NCI-H446 treated with DMSO at 0.1 percent for 48 hours (cell line): ENCODE measurements around the gene CAMK1D.
"Not testable (repeated sequence)": the region's sequence is repeated elsewhere in the genome, so short reads cannot be mapped to it uniquely, and the experiment has no call there.

Experiments used
- DNase-seq: peaks from one replicate; lab custom pipeline; 2025; lab: John Stamatoyannopoulos, UW

The CAMK1D gene

GRCh38 chr10:12469345-12469744 is 120.0 kb downstream of the CAMK1D start:
- no peak for DNase-seq

- DNase-seq: no peak
Observed at GRCh38 chr10:12470719-12471118, 121.4 kb downstream of the CAMK1D start.

GRCh38 chr10:12471135-12471534 is 121.8 kb downstream of the CAMK1D start:
- no peak for DNase-seq

- no peak for DNase-seq
Observed at GRCh38 chr10:12473491-12473890, 124.1 kb downstream of the CAMK1D start.

- no peak for DNase-seq
Observed at GRCh38 chr10:12474727-12475412, 125.5 kb downstream of the CAMK1D start.

GRCh38 chr10:12476656-12477055 is 127.3 kb downstream of the CAMK1D start:
- DNase-seq: no peak

- no peak for DNase-seq
Observed at GRCh38 chr10:12479437-12479844, 130.1 kb downstream of the CAMK1D start.

- no peak for DNase-seq
Observed at GRCh38 chr10:12479924-12480323, 130.6 kb downstream of the CAMK1D start.

- DNase-seq: no peak
Observed at GRCh38 chr10:12480440-12480839, 131.1 kb downstream of the CAMK1D start.

- no peak for DNase-seq
Observed at GRCh38 chr10:12481924-12482323, 132.6 kb downstream of the CAMK1D start.

GRCh38 chr10:12482587-12482986 is 133.2 kb downstream of the CAMK1D start:
- no peak for DNase-seq

GRCh38 chr10:12484002-12484918 is 134.9 kb downstream of the CAMK1D start:
- DNase-seq: no peak

GRCh38 chr10:12484941-12485805 is 135.8 kb downstream of the CAMK1D start:
- no peak for DNase-seq

GRCh38 chr10:12487366-12487765 is 138.0 kb downstream of the CAMK1D start:
- no peak for DNase-seq

GRCh38 chr10:12488626-12489025 is 139.3 kb downstream of the CAMK1D start:
- DNase-seq: no peak

GRCh38 chr10:12489357-12489756 is 140.0 kb downstream of the CAMK1D start:
- no peak for DNase-seq

- no peak for DNase-seq
Observed at GRCh38 chr10:12489806-12490205, 140.5 kb downstream of the CAMK1D start.

GRCh38 chr10:12490963-12491362 is 141.6 kb downstream of the CAMK1D start:
- no peak for DNase-seq

GRCh38 chr10:12491491-12491890 is 142.1 kb downstream of the CAMK1D start:
- no peak for DNase-seq

- DNase-seq: no peak
Observed at GRCh38 chr10:12492016-12492415, 142.7 kb downstream of the CAMK1D start.

GRCh38 chr10:12497046-12497445 is 147.7 kb downstream of the CAMK1D start:
- not testable (repeated sequence) for DNase-seq
